ENCODE data around the gene PCK1.

Gene PCK1

DNA sequence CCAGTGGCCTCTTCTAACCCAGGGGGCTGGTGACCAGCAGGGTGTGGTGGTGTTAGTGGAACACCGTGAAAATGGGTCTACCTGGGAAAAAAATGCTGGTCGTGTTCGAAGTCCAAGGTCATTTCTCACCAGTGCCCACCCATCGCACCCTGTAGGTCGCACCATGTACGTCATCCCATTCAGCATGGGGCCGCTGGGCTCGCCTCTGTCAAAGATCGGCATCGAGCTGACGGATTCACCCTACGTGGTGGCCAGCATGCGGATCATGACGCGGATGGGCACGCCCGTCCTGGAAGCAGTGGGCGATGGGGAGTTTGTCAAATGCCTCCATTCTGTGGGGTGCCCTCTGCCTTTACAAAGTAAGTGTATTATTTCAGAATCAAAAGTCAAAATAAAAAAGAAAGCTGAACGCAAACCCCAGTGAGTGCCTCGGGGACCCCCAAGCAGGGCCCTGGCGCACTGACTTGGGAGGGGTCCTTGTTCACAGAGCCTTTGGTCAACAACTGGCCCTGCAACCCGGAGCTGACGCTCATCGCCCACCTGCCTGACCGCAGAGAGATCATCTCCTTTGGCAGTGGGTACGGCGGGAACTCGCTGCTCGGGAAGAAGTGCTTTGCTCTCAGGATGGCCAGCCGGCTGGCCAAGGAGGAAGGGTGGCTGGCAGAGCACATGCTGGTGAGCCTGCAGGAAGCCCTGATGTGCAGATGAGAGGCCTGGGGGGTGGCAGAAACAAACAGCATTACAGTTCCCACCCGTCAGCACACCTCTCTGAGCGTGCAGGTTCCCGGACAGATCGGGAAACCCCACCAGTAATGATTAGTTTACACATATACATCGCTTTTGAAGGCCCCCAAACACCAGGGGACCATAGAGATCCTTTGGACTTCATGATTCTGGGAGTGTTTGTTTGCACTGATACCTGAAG lies 1.9 kb downstream of the PCK1 start:
- Histone ChIP-seq H3K27me3 (ENCODE audit: control insufficient read depth, insufficient read depth, low read length) (no peaks in the 10 kb centered on the region), H3K9ac (ENCODE audit: low read length) (no peak overlapping the region), H3K4me3 (ENCODE audit: low read depth, low read length) (no peak overlapping the region), H3K36me3 (ENCODE audit: control insufficient read depth, insufficient read depth, low read length) (no peaks in the 10 kb centered on the region), H3K4me1 (ENCODE audit: control insufficient read depth, insufficient read depth, low read length) (0 out of 2 replicates have a peak, but pooled peaks cover 4% of the 10 kb centered on the region), H3K9me3 (ENCODE audit: control insufficient read depth, insufficient read depth, low read depth, low read length) (no peaks in the 10 kb centered on the region), H3K27ac (ENCODE audit: low read depth, low read length) (no peak overlapping the region)

DNA sequence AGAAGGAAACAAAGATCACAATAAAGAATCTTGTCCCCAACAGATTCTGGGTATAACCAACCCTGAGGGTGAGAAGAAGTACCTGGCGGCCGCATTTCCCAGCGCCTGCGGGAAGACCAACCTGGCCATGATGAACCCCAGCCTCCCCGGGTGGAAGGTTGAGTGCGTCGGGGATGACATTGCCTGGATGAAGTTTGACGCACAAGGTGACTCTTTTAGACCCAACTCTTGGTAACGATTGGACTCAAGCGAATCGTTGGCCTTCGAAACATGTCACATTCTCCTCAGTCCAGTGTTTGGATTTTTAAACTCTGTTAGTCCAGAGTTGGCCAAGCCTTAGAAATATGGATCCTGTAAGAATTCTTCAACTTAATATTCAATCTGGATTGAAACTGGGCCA lies 2.6 kb downstream of the PCK1 start:
- Histone ChIP-seq H3K4me1 (ENCODE audit: control insufficient read depth, insufficient read depth, low read length) (0 out of 2 replicates have a peak, but pooled peaks cover 4% of the 10 kb centered on the region), H3K9ac (ENCODE audit: low read length) (no peak overlapping the region), H3K9me3 (ENCODE audit: control insufficient read depth, insufficient read depth, low read depth, low read length) (no peaks in the 10 kb centered on the region), H3K36me3 (ENCODE audit: control insufficient read depth, insufficient read depth, low read length) (no peaks in the 10 kb centered on the region), H3K27ac (ENCODE audit: low read depth, low read length) (no peak overlapping the region), H3K27me3 (ENCODE audit: control insufficient read depth, insufficient read depth, low read length) (no peaks in the 10 kb centered on the region), H3K4me3 (ENCODE audit: low read depth, low read length) (no peak overlapping the region)

DNA sequence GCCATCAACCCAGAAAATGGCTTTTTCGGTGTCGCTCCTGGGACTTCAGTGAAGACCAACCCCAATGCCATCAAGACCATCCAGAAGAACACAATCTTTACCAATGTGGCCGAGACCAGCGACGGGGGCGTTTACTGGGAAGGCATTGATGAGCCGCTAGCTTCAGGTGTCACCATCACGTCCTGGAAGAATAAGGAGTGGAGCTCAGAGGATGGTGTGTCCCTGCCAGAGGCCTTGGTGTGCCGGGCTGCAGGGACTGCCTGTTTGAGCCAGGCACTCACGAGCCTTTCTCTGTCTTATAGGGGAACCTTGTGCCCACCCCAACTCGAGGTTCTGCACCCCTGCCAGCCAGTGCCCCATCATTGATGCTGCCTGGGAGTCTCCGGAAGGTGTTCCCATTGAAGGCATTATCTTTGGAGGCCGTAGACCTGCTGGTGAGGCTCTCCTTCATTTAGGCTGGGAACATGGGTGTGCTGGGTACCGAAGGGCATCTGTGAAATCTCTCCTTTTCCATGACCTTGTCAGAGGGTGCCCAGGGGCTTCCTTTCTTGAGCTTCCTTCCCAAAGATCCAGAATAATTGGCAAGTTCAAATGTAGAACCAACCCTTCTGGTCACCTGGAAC lies 3.4 kb downstream of the PCK1 start:
- H3K27me3 ChIP-seq (ENCODE audit: control insufficient read depth, insufficient read depth, low read length): no peaks in the 10 kb centered on the region

DNA sequence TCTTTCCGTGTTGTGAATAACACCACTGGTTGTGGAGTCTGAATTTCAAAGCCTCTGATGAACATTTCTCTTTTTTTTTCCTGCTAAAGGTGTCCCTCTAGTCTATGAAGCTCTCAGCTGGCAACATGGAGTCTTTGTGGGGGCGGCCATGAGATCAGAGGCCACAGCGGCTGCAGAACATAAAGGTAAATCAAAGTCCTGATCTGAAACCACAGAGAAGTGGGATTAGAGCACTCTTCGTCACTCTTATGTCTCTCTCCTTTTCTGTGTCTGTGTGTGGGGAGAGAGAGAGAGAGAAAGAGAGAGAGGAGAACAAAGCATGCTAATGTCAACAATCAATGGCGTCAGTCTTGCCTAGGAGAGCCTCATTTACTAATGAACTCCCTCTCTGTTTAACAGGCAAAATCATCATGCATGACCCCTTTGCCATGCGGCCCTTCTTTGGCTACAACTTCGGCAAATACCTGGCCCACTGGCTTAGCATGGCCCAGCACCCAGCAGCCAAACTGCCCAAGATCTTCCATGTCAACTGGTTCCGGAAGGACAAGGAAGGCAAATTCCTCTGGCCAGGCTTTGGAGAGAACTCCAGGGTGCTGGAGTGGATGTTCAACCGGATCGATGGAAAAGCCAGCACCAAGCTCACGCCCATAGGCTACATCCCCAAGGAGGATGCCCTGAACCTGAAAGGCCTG lies 4.2 kb downstream of the PCK1 start:
- Histone ChIP-seq H3K27me3 (ENCODE audit: control insufficient read depth, insufficient read depth, low read length) (no peaks in the 10 kb centered on the region), H3K4me1 (ENCODE audit: control insufficient read depth, insufficient read depth, low read length) (no peaks in the 10 kb centered on the region), H3K9me3 (ENCODE audit: control insufficient read depth, insufficient read depth, low read depth, low read length) (no peaks in the 10 kb centered on the region), H3K27ac (ENCODE audit: low read depth, low read length) (no peak overlapping the region), H3K36me3 (ENCODE audit: control insufficient read depth, insufficient read depth, low read length) (no peaks in the 10 kb centered on the region), H3K4me3 (ENCODE audit: low read depth, low read length) (no peak overlapping the region), H3K9ac (ENCODE audit: low read length) (no peak overlapping the region)

More for the DNA sequence above, 3.4 kb downstream of the PCK1 start:
- Histone ChIP-seq H3K9ac (ENCODE audit: low read length) (no peak overlapping the region), H3K4me1 (ENCODE audit: control insufficient read depth, insufficient read depth, low read length) (no peaks in the 10 kb centered on the region), H3K4me3 (ENCODE audit: low read depth, low read length) (no peak overlapping the region), H3K36me3 (ENCODE audit: control insufficient read depth, insufficient read depth, low read length) (no peaks in the 10 kb centered on the region), H3K9me3 (ENCODE audit: control insufficient read depth, insufficient read depth, low read depth, low read length) (no peaks in the 10 kb centered on the region), H3K27ac (ENCODE audit: low read depth, low read length) (no peak overlapping the region)

DNA sequence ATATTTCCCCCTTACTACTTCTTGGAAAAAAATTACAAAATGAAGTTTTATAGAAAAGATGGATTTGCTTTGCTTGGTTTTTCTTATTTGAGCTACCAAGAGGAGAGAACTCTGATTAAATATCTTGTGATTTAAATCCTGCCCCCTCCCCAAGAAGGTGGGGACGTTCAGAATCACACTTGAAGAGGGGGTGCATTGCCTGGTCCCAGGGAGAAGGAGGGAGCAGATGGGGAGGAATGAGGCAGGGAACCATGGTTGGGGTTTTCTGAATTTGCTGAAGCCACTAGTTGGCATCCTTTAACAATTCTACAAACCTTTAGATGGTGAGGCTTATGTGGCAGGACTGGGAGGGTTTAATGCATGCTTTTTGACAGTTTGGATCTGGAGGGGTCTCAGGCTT lies 5.5 kb downstream of the PCK1 start:
- no peaks in the 10 kb centered on the region for H3K4me1 ChIP-seq (ENCODE audit: control insufficient read depth, insufficient read depth, low read length)
- H3K4me3 ChIP-seq (ENCODE audit: low read depth, low read length): no peak overlapping the region
- no peaks in the 10 kb centered on the region for H3K9me3 ChIP-seq (ENCODE audit: control insufficient read depth, insufficient read depth, low read depth, low read length)
- no peak overlapping the region for H3K9ac ChIP-seq (ENCODE audit: low read length)
- H3K27me3 ChIP-seq (ENCODE audit: control insufficient read depth, insufficient read depth, low read length): no peaks in the 10 kb centered on the region
- H3K36me3 ChIP-seq (ENCODE audit: control insufficient read depth, insufficient read depth, low read length): no peaks in the 10 kb centered on the region
- H3K27ac ChIP-seq (ENCODE audit: low read depth, low read length): no peak overlapping the region

DNA sequence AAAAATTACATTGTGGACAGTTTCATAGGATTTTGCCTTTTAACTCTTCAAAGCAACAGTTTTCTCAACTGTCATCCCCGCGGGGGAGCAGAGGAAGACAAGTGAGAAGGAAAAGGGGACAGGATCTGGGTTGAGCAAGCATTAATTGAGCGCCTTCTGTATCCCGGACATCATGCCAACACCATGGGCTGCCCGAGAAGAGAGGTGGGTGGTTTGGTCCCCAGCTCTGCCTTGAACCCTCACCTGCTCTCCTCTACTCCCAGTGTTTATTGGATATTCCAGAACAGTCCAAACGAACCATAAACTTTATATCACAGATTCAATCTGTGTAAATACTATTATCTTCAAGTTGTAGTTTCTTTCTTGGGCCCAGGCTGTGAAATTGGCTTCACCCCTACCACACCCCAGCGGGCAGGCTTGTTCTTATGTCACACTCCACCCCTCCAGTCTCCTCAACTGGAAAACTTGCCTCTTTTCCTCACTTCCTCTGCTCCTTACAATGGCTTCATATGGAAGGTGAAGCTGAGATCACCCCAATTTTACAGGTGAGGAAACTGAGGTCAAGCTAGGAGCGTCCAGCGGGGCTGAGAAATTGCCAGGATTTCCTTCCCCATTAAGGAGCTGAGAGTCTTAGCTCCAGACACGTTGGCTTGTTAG lies 6.0 kb downstream of the PCK1 start:
- H3K4me1 ChIP-seq (ENCODE audit: control insufficient read depth, insufficient read depth, low read length): no peaks in the 10 kb centered on the region
- no peaks in the 10 kb centered on the region for H3K9me3 ChIP-seq (ENCODE audit: control insufficient read depth, insufficient read depth, low read depth, low read length)
- no peaks in the 10 kb centered on the region for H3K36me3 ChIP-seq (ENCODE audit: control insufficient read depth, insufficient read depth, low read length)
- H3K27ac ChIP-seq (ENCODE audit: low read depth, low read length): no peak overlapping the region
- H3K9ac ChIP-seq (ENCODE audit: low read length): no peak overlapping the region
- H3K4me3 ChIP-seq (ENCODE audit: low read depth, low read length): no peak overlapping the region
- no peaks in the 10 kb centered on the region for H3K27me3 ChIP-seq (ENCODE audit: control insufficient read depth, insufficient read depth, low read length)

DNA sequence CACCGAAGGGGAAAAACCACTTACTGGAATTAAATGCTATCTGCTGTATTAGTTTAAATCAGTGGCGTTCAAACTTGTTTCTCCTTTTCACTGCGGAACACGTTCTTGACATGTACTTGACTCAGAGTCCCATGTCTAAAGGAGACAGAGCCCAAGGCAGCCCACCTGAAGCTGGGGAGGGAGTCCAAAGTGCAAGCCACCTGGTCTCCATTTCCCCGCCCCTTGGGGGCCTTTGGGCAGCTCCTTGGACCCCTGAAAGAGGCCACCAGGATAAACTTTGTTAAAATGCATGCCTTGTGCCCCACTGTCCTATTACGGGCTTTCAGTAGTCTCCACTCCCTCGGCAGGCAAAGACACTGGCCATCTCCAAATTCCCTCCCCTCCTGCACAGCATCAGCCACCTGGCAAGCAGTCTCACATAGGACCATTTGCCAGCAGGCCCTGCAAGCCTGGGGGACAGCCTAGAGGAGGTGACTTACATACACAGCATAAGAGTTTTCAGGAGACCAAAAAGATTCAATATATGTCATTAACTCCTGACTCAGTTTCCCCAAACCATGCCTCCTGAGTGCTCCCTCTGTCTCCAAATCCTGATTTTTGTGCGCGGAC lies 6.7 kb downstream of the PCK1 start:
- Histone ChIP-seq H3K4me3 (ENCODE audit: low read depth, low read length) (no peak overlapping the region), H3K36me3 (ENCODE audit: control insufficient read depth, insufficient read depth, low read length) (no peaks in the 10 kb centered on the region), H3K27ac (ENCODE audit: low read depth, low read length) (no peak overlapping the region), H3K27me3 (ENCODE audit: control insufficient read depth, insufficient read depth, low read length) (no peaks in the 10 kb centered on the region), H3K9me3 (ENCODE audit: control insufficient read depth, insufficient read depth, low read depth, low read length) (no peaks in the 10 kb centered on the region), H3K9ac (ENCODE audit: low read length) (no peak overlapping the region), H3K4me1 (ENCODE audit: control insufficient read depth, insufficient read depth, low read length) (no peaks in the 10 kb centered on the region)

DNA sequence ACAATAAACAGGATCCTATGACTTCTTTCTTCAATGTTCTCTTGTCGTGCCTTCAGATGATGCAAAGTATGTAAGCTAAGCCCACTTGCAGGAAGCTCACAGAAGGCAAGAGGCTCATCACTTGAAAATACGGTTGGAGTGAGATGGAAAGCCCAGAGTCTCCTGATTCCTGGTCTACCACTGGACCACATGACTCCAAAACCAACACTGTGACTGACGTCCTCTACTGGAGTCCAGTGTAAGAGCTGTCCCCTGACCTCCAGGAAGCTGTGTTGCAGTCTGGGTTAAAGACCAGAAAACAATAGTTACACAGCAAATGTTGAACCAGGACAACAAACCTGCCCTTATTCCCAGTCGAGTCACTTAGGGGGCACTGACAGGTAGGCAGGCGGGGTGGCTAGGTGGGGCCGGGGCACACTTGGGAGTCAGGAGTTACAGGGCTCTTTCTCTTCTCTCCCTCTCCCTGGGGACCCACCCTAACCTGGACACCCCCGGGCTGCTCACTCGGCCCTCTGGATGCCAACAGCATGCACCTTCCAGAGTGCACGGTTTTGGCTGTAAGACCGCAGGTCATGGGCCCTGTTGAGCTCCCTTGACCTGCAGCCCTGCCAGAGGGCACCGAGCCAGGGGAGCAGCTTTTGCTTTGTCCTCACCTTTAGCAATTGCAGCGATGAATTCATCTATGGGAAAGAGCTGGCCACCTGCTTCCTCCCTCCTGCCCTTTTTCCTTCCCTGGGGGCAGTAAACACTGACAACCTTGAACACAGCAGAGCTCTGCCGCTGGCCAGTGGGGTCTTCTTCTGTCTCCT lies 7.4 kb downstream of the PCK1 start:
- no peak overlapping the region for H3K4me3 ChIP-seq (ENCODE audit: low read depth, low read length)
- no peaks in the 10 kb centered on the region for H3K36me3 ChIP-seq (ENCODE audit: control insufficient read depth, insufficient read depth, low read length)
- H3K9me3 ChIP-seq (ENCODE audit: control insufficient read depth, insufficient read depth, low read depth, low read length): no peaks in the 10 kb centered on the region
- no peak overlapping the region for H3K9ac ChIP-seq (ENCODE audit: low read length)
- H3K27ac ChIP-seq (ENCODE audit: low read depth, low read length): no peak overlapping the region
- H3K27me3 ChIP-seq (ENCODE audit: control insufficient read depth, insufficient read depth, low read length): no peaks in the 10 kb centered on the region
- peaks cover 3% of the 10 kb centered on the region for H3K4me1 ChIP-seq (ENCODE audit: control insufficient read depth, insufficient read depth, low read length)

DNA sequence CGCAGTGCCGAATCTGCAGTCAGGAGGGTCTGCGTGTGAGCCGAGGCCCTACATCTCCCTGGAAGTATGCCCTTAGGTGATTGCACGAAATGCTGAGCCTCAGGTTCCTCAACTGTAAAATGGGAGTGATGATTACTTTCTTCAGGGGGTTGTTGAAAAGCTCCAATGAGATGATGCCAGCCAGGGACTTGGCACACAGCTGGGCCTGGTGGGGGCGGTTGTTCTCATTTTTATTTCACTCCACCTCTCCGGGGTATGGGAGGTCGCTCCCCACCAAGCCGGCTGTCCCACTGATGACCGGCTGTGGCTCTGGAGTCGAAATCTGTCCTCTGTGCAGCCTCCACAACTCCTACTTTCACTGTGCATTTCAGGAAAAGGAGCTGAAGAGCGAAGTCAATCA lies 8.1 kb downstream of the PCK1 start:
- H3K4me3 ChIP-seq (ENCODE audit: low read depth, low read length): no peak overlapping the region
- no peaks in the 10 kb centered on the region for H3K36me3 ChIP-seq (ENCODE audit: control insufficient read depth, insufficient read depth, low read length)
- H3K27me3 ChIP-seq (ENCODE audit: control insufficient read depth, insufficient read depth, low read length): no peaks in the 10 kb centered on the region
- H3K9ac ChIP-seq (ENCODE audit: low read length): no peak overlapping the region
- H3K4me1 ChIP-seq (ENCODE audit: control insufficient read depth, insufficient read depth, low read length): peaks cover 8% of the 10 kb centered on the region
- H3K27ac ChIP-seq (ENCODE audit: low read depth, low read length): no peak overlapping the region
- H3K9me3 ChIP-seq (ENCODE audit: control insufficient read depth, insufficient read depth, low read depth, low read length): no peaks in the 10 kb centered on the region
